IPS-NIHi7 (cell line): ENCODE measurements around the gene ACSS2.

Experiments used
- DNase-seq: peaks from one replicate; pipeline ENCODE4 v3.0.0; 2012; ENCODE audit warnings: mixed read lengths; ENCODE audit errors: extremely low spot score

Gene ACSS2

DNA sequence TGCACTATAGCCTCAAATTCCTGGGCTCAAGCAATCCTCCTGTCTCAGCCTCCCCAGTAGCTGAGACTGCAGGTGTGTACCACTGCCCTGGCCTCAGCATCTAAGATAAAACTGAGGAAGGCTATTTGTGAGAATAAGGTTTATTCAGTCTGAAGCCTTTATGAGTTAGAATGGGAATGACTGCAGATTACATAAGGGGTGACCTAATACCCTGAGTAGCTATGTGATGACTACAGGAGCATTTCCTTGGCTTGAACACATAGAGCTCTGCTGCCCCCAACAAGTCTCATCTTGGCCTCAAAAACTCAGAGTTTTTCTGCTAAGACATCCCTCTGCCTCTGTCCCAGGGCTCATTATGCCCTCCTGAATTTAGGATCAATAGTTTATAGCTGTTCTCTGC lies 71.6 kb downstream of the ACSS2 start:
- DNase-seq: no peak

DNA sequence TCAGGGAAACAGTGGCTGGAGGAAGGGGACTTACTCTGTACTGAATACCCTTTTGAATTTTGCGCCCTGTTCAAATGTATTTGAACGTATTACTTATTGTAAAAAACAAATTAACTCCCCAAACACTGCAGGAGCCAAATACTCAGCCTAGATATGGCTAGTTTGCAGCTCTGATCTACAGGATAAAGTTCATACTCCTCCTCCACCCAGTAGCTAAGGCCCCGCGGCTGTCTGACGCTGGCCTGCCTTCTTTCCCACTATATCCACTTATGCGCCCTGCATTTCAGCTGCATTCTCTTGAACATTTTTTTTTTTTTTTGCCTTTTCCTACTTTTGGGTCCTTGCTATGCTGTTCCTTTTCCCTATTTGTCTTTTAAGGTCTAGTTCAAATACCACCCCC lies 72.7 kb downstream of the ACSS2 start:
- DNase-seq: no peak

DNA sequence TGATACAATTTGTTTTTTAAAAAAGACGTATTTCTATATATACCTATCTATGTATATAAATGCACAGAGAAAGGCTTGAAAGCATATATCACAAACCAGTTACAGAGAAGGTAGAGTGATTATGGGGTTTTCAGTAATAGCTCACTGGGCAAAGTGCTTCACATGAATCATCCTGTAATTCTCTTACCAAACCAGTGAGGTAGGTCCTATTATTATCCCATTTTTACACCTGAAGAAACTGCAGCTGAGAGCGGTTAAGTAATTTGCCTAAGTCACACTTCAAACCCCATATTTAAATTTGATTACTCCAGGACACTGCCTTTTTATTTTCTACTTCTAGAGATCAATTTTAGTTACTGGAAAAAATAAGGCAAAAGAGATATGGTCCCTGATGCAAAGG lies 74.8 kb downstream of the ACSS2 start:
- no peak for DNase-seq

DNA sequence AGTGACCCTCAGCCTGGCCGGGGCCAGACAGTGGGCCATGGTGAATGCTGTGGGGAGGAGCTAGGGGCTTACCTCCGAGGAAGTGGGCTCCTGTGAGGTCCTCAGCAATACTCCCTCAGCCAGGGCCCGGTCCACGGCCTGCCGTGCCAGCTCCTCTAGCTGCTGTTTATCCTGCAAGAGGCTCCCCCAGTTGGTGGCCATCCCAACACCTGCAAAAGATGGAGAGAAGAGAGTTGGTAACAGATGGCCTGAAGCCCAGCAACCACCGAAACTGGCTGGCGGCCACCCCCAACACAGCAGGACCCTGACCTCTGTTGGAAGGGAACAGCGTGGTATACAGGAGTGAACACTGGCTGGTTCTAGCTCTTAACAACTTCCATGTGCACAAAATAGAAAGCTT lies 75.2 kb downstream of the ACSS2 start:
- no peak for DNase-seq

DNA sequence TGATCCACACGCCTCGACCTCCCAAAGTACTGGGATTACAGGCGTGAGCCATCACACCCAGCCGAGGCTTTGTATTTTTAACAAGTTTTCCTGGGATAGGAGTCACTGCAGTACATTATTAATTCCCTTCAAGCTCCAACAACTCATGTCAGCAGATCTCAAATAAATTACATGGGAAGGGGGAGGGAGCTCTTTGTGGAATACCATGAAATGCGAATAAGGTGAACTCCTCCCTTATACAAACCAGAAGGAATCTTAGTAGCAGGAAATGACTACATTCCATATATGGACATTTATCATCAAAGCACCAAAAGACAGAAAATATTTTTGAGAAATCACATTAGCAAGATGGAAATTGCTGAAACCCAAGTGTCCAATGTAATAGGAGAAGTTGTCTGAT lies 76.3 kb downstream of the ACSS2 start:
- DNase-seq: no peak

DNA sequence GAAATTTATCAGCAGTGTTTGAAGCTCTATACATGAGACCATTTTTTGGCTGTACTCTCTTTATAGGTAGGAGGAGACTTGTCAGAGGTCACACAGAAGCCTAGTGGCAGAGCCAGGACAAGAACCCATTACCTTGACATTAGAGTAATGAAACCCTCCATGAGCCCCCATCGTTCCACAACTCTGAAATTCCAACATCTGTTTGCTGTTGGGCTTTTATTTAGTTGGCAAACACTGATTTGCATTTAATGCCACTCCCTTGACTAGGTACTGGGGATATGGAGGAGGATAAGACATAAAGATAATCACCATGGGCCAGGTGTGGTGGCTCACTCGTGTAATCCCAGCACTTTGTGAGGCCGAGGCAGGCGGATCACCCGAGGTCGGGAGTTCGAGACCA lies 77.5 kb downstream of the ACSS2 start:
- DNase-seq: no peak

DNA sequence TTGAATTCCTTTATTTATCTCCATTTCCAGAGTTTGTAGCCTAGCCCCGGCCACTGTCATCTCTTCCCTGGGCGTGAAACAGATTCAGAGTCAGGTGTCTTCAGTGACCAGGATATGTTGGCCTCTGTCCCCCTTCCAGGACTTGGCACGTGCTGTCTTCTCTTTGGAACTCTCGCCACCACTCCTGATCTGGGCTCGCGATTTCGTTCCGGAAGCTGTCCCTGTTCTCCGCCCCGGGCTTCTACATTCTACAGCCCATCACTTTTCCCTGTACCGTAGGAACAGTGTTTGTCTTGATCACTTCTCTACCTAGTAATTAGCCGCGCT lies 78.5 kb downstream of the ACSS2 start:
- no peak for DNase-seq

DNA sequence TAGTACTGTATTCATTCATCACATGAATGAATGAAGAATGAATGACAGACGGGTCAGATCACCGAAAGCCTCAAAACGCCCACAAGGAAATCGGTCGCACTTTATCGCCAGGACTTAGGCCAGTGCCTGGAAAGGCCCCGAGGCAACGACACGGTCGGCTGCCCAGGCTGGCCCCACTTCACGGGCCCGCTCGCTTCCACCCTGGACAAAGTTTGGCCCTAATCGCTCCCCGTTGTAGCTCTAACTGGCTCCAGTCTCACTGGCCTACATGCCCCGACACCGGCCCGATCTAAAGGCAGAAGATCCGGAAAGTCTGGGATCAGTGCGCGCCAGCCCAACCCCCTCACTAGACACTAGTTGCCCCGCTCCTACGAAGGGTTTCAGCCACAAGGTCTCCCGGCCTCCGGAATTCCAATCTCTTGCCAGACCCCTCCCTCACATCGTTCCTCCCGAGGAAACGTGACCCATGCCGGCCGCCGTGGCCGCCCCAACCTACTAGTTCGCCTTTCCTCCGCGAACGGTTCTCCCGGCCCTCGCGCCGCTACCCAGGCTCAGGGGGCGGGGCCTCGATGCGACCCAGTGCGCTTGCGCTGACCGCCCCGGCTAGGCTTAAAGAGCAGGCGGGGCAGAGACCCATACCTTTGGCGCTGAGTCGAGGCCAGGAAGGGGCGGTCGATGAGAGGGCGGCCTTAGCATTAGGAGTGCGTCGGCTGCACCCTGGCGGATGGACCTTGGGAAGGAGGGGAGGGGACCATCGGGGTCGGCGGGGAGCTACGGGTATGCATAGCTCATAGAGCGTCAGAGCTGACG lies 79.0 kb downstream of the ACSS2 start, which contains the start of the genes GSS and MYH7B:
Gene GSS (minus strand): TSS at position 576 of the 810 bp plus-strand sequence. CDS start 3,954 bp downstream, outside the sequence.
Gene MYH7B (plus strand): TSS at position 638 of the 810 bp plus-strand sequence. CDS start 22,138 bp downstream, outside the sequence.
- DNase-seq: peak; percentile 99

DNA sequence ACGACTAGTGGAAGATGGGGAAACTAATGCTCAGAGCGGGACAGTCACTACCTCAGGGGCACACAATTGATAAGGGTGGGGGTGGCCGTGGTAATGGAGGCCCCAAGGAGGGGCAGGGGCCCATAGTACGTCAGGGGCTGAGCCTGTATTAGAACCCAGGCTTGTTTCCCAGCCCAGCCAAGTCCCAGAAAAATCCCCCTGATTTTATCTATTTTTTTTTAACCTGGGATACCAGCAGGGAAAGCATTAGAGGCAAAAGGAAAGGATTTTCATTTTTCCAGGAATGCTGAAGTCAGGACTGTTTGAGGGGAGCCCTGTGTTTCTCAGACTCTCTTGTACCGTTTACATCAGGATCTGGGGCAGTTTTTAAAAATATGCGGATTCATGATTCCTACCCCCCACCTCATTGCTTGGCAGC lies 79.6 kb downstream of the ACSS2 start:
- no peak for DNase-seq

DNA sequence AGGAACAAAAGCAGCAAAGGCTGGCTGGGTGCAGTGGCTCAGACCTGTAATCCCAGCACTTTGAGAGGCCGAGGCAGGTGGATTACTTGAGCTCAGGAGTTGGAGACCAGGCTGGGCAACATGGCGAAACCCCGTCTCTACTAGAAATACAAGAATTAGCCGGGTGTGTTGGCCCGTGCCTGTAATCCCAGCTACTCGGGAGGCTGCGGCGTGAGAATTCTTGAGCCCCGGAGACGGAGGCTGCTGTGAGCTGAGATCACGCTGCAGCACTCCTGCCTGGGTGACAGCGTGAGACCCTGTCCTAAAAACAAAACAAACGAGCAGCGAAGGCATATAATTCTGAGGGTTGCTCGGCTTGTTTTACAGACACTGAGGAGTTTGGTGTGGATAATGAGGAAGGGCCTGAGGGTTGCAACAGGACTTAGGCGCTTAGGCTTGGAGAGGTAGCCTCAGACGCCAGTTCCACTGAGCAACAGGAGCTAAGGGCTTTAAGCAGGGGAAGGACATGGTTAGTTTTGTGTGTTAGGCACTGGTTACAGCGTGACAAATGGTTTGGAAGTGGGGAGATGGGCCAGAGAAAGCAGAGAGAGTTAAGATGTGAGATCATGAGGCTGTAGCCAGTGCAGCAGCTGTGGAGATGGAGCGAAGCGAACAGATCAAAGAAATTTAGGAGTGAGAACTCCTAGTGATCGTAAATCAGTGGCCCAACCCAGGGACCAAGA lies 80.5 kb downstream of the ACSS2 start:
- no peak for DNase-seq

DNA sequence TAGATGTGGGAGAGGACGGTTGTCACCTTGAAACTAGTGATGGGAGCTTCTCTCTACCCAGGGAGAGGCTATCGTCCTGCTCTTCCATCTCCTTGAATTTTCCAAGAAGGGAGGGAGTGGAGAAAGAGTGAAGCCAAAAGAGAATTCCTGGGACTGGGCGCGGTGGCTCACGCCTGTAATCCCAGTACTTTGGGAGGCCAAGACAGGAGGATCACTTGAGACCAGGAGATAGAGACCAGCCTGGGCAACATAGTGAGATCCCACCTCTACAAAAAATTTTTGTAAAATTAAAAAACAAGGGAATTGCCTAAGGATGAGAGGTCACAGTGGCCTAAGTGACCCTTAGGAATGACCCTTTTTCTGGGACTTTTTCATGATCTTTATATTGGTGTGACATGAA lies 88.1 kb downstream of the ACSS2 start:
- no peak for DNase-seq

DNA sequence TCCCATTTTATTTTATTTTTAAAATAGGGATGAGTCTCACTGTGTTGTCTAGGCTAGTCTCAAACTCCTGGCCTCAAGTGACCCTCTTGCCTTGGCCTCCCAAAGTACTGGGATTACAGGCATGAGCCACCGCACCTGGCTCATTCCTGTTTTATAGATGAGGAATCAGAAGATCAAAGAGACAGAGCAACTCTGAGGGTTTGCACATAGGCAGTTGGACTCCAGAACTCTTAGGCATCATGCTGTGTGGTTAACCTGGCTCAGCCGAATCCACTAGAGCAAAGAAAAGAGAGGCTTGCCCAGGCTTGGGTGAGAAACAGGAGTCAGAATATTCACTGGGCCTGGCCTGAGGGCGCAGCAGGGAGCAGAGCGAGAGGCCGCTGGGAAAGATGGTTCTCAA lies 88.6 kb downstream of the ACSS2 start:
- DNase-seq: no peak

DNA sequence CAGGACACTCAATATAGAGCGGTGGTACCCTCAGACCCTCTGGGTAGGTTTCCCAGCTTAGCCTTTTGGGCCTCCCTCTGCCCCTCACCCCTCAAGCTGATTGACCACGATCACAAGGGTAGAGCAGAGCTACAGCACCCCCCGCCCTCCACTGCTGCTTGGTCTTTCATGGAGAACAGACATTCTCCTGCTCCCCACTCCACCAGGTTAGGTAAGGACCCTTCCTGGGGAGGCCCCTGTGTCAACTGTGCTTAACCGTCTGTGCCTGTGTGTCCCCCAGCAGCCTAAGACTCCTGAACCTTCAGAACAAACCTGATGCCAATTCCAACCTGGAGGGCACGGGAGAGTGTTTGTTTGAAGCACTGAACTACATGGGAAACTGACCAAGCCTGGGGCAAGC lies 91.0 kb downstream of the ACSS2 start:
- no peak for DNase-seq

DNA sequence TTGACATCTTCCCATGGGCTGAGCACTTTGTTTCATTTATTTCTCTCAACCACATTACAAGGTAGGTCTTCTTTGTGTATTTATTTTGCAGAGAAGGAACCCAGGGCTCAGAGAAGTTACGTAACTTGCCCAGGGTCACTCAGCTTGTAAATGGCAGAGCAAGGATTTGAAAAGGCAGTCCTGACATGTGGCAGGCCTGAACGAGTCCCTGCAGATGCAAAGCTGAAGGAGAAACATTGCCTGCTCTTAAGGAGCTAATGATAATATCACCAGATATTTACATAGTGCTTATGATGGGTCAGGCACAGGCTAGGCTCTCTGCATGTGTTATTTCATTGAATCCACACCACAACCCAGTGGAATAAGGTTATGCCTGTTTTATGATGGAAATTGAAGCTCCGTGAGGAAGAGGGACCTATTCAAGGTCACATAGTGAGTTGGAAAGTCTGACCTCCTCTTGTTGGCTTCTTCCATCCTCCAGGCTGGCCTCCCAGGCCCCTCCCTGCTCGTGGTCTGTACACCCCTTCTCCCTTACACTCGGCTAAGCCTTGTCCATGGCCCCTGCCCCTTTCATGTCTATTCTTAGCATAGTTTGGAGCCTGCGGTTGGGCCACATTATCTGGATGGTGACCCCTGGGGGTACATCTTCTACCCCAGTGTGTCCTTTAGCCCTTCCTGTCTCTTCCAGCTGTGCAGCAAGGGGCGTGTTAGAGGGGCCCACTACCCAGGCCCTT lies 91.8 kb downstream of the ACSS2 start:
- no peak for DNase-seq

DNA sequence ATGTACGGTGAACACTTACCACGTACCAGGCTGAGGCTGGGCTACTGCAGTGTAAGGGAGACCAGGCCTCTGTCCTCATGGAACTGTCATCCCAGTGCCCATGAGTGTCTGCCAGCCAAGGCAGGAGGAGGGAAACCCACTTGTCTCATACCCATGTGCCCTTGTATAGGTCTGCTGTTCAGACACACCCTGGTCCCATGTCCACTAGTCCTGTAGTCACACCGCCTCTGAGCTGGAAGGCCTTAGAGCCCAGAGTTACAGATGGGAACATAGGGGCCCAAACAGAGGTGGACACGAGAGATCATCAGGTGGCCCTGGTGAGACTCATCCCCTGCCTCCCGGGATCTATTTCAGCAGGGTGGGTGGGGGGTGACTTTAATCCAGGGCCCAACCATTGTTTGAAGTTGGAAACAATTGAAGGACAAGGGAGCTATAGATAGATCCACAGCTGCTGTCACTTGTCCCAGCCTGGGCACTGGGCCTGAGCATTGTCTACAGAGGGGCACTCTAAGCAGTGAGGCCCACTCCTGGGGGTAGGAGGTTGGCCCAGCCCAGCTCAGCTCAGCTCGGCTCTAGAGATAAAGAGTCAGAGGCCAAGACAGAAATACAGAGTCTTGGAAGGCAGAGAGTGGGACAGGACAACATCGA lies 93.9 kb downstream of the ACSS2 start:
- DNase-seq: no peak

DNA sequence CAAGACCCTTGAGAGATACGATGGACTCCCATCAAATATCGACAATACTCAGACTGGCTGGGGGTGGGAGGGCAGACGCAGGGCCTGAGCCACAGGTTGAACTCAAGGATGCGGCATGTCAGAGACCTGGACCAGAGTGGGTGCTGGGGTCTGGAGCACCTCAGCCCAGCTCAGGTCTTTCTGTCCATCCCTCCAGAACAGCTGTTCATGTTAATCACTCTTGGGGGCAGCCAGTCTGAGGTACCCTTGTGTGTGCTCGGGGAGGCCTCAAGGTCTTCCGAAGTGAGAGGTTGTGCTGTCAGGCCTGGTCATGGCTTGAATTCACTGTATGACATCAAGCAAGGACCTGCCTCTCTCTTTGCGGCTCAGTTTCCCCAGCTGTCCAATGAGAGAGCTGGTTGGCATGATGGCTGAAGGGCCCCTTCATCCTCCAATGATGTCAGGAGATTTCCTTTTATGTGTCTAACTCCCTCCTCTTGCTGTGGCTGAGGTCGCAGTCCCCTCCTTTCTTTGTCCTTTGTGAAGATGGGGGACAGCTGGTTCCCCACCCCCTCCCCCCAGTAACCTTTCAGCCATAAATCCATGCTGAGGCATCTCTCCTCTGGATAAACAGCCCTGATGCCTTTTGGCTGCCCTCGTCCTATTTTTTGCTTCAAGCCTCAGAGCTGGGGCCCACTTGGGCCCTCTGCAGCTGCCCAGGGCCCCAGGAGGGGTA lies 94.6 kb downstream of the ACSS2 start:
- DNase-seq: no peak

DNA sequence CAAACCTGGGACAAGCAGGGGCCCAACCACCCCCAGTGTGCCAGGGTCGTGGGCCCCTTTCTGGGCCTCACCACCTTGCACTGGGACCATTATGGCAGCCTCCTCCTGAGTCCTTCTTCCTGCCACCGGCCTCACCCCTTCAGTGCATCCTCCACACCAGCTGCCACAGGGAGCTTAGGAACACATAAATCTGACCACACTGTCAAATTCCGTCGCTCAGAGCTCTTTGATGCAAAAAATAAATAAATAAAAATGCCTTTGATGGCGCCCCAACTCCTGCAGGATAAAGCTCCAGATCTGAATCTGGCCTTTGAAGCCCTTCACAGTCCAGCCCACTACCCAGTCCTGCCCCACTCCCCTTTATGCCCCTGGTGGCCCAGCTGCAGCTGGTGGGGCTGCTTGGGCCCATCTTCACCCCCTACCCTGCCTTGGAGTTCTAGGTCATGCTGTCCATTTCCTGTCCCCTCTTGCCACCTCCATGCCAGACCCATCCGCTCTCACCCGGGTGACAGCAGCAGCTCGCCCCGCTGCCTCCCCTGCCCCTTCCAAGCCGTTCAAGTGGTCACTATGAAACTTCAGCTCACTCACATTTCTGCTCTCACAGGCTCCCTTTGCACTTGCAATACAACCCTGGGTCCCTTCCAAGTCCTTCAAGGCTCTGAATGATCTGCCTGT lies 95.3 kb downstream of the ACSS2 start:
- no peak for DNase-seq

DNA sequence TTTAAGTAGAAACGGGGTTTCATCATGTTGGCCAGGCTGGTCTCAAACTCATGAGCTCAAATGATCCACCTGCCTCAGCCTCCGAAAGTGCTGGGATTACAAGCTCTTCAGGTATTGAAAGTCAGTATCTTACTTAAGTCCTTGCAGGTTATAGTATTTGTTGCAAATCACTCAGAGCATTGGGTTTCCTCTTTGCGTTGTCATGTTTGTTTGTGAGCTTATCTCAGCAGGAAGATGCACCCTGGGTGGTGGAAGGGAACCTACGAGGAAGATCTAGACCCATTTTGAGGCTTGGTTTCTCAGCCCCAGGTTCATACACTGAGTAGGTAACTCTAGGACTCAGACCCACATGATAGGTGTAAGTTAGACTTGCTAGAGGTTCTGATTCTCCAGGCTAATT lies 97.8 kb downstream of the ACSS2 start:
- DNase-seq: no peak

DNA sequence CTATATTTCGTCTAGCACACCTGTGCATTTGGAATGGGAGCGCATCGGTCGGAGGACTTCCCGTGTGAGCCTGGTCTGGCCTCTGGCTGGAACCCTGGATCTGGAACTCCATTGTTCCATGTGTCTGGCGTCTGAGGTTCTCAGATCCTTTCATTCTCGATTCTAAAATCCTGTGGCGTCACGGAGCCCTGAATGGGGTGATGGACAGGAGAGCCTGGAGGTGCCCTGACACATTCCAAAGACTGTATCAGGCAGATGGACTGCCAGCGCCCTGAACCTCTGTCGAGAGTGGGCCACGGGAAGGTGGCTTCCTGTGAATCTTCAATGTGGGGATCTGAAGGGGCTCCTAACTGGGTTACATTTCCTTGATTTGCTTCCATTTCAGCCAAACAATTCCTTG lies 99.9 kb downstream of the ACSS2 start:
- no peak for DNase-seq
